Cortex of kidney (tissue), 1 donor: ENCODE results near the gene RABGGTA.

Experiments
- DNase-seq: peaks from one replicate; lab custom pipeline; 2025; lab: John Stamatoyannopoulos, UW

The RABGGTA gene, protein sequence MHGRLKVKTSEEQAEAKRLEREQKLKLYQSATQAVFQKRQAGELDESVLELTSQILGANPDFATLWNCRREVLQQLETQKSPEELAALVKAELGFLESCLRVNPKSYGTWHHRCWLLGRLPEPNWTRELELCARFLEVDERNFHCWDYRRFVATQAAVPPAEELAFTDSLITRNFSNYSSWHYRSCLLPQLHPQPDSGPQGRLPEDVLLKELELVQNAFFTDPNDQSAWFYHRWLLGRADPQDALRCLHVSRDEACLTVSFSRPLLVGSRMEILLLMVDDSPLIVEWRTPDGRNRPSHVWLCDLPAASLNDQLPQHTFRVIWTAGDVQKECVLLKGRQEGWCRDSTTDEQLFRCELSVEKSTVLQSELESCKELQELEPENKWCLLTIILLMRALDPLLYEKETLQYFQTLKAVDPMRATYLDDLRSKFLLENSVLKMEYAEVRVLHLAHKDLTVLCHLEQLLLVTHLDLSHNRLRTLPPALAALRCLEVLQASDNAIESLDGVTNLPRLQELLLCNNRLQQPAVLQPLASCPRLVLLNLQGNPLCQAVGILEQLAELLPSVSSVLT

DNA sequence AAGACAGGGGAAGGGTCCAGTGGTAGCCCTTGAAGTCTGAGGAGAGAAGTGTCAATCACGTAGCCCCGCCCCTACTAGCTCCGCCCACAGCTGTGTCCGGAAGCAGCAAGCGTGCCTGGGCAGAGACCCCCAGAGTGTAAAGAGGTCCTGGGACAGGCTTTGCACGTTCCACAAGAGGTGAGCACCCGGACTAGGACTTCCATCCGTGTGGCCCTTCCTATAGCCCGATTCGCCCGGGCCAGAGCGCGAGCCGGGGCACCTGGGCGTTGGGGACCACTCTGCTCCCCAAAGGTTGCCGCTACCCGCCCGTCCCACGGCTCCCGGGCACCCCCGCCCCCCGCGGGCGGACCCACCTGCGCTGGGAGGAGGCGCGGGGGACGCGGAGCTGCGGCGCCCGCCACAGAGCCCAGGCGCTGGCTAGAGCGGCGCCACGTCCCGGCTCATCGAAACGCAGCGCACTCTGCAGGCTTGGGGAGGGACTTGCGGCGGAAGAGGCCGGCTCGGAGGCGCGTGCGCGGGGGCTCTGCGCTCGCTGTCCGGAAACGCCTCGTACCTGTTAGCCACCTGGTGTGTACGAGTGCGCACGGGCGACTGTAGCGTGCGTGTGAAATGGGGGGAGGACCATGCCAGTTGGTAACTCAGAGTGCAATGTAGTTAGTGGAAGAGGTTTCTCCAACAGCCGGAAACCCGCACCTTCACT, at the start of gene RABGGTA:
Gene RABGGTA (minus strand): TSS at position 464 of the 700 bp plus-strand sequence. CDS start 482 bp downstream, outside the sequence.
- no peak for DNase-seq

GRCh38 chr14:24317141-24317928, 45.9 kb upstream of the RABGGTA start:
- no peak for DNase-seq

DNA sequence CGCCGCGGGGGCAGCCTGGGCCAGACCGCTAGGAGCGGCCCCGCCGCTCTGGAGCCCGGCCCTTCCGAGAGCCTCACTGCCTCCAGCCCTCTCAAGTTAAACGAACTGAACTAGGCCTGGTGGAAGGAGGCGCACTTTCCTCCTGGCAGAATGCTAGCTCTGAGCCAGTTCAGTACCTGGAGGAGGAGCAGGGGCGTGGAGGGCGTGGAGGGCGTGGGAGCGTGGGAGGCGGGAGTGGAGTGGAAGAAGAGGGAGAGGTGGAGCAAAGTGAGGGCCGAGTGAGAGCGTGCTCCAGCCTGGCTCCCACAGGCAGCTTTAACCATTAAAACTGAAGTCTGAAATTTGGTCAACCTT, 45.2 kb upstream of the RABGGTA start:
- no peak for DNase-seq

GRCh38 chr14:24315807-24316596, 44.6 kb upstream of the RABGGTA start:
- no peak for DNase-seq

DNA sequence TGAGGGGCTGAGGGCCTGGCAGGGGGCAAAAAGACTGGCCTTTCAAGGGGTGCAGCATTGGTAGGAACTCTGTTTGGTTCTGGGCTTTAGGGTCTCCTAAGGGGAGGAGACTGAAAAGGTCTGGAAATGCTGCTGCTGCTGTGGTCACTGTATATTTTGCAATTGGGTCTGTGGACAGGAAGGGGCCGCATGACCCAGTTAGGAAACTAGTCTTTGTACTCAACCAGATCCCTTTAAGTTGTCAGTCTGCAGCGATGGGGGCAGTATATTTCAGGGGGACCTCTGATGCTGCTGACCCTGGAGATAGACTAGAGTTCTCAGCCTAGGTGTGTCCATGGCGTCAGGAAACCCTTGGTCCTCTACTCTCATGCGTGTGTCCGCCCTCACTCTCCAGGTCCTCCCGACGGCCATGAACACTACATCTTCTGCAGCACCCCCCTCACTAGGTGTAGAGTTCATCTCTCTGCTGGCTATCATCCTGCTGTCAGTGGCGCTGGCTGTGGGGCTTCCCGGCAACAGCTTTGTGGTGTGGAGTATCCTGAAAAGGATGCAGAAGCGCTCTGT, 43.9 kb upstream of the RABGGTA start:
- DNase-seq: no peak

DNA sequence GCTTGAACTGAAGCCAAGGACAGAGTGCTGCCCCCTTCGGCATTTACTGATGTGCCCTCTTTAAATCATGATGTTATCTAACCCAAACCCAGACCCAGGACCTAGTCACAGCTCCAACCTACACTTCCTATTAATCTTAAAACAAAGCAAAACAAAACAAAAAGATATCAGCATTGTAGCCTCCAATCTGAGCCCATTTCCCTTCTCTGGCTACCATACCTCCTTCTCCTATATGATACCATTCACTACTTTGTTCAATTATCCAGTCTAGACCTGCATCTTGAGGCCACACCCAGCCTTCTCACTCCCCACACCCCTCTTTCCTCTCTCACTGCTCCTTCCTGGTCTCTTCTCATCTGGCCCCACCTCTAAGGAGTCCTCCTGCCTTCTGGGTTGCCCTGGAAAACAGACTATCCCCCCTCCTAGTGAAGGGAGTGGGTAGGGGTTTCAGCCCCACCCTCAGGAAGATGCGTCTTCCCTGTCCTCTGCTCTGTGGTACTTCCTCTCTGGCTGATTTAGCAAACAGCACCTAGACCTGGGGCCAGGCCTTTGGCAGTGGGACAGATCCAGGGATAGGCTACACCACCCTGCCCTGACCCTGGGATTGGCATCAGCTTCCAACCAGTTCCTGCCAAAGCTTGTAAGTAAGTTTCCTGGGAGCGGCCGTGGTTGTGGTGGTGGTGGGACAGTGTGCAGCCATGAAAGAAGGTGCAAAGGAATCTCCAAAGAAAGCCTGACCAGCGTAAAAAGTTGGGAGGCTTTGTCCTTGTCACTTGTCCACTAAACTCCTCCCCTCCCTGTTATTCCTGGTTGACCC, 43.2 kb upstream of the RABGGTA start:
- DNase-seq: no peak

- no peak for DNase-seq
Measured at GRCh38 chr14:24313913-24314312, 42.5 kb upstream of the RABGGTA start.

DNA sequence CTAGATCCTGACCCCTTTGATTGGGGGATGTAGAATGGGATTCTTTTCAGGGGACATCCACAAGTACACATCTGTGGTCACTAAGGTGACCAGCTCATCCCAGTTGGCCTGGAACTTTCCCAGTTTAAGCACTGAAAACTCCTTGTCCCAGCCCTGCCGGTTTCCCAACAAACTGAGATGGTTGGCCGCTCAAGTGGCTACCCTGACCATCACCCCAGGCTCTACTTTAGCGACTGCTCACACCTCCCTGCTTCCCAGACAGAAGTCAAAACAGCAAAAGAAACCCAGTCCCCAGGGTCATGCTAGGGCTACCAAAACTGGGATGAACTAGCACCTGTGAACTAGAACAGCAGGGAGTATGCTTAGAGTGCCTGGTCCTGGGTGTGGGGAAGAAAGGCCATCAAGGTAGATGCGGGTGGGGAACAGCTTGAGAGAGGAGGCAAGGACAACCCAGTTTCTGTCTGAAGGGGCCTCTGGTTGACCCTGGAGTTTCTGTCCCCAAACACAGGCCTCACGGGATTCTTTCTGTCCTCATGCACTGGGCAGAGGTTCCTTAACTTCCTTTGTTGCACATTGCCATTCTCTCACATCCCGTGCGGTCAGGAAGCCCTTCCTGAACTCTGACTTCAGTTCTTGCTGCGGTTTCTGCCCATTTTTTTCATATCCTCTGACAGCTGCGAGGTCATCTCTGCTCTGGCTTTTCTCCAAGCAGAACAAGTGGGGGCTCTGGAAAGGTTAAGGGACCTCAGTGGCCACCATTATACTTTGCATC, 41.5 kb upstream of the RABGGTA start:
- DNase-seq: no peak

GRCh38 chr14:24311837-24312615, 40.6 kb upstream of the RABGGTA start:
- no peak for DNase-seq

- DNase-seq: no peak
Measured at GRCh38 chr14:24310646-24311604, 39.5 kb upstream of the RABGGTA start, which contains the start of gene LTB4R. Gene LTB4R, plus strand, starts transcription at chr14:24311502. Its CDS starts 4,150 bp downstream, at chr14:24315652.

DNA sequence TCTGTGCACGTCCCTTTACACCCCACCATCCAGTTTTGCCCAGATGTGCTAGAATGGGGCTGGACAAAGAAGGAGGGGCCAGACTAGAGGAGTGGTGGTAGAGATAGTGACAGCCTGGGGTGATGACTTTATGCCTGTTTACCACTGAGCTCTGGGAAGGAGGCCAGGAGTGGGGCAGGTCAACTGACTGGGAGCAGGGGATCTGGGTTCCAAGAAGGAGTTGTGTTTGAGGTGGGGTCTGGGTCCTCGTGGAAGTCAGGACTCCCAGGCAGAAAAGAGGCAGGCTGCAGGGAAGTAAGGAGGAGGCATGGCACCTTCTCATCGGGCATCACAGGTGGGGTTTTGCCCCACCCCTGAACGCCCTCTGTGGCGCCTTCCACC, 38.9 kb upstream of the RABGGTA start:
- DNase-seq: no peak

- no peak for DNase-seq
Measured at GRCh38 chr14:24309538-24310264, 38.3 kb upstream of the RABGGTA start, which contains the start of gene LTB4R2. Gene LTB4R2, plus strand, starts transcription at chr14:24310140. Its CDS starts 525 bp downstream, at chr14:24310665.

DNA sequence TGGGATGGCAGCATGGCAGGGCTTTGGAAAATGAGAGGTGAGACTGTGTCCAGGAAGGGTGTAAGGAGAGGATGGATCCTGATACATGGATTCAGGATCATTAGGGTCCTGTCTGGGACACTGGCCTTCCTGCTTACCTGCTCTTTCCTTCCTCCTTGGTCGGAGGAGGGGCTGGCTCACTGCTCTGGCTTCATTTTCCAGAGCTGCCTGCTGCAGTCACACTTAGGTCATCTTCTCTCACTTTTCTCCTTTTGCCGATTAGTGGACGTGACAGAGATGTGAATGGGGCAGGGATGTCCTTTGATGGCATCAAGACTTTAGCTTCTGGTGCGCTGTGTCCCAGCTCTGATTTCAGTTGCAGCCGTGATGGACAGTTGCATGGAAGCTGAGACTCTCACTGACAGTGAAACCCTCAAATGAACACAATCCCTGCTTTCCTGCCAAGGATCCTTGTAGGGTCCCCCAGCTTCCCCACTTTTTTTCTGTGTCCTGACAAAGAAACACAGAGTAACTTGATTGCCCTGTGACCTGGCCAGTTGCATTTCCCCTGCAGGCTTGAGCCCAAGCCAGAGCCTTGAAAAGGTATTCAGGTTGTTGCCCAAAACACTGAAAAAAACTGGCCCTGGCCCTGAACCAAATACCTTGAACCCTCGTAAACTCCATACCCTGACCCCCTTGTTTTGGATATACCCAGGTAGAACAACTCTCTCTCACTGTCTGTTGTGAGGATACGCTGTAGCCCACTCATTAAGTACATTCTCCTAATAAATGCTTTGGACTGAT, 37.1 kb upstream of the RABGGTA start:
- no peak for DNase-seq

- no peak for DNase-seq
Measured at GRCh38 chr14:24307575-24308341, 36.4 kb upstream of the RABGGTA start, which contains the start of gene CIDEB. Gene CIDEB, minus strand, starts transcription at chr14:24307977. Its CDS starts 119 bp downstream, at chr14:24307858.

DNA sequence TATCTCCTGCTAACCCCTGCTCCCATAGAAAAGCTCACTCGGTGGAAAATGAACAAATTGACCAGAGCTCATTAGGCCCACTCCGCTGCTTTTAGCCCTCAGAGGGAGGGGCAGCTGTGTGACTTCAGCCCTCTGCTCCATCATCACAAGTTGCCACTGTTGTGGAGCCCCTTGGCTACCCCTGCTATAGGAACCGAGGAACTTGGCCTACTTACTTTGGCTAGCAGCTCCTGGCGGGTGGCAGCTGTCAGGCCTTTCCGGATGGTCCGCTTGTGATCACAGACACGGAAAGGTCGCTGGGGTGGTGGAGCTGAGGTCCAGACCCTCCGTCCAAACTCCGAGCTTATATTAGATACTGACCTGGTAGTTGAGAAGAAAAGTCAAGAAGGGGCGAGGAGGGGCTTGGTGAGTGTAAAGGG, 35.8 kb upstream of the RABGGTA start:
- no peak for DNase-seq
